Nephron (organoid): Measurements from ENCODE around the gene HS6ST1.

ENCODE experiments used
- H3K27ac Mint-ChIP-seq, 3 experiments: 2 replicates each; pipeline ENCODE4 v1.8.0; 2020; ENCODE audit warnings: mixed read lengths in 3 of 3, mild to moderate bottlenecking in 2 of 3, moderate library complexity in 1 of 3
- H3K27me3 Mint-ChIP-seq: 2 replicates; pipeline ENCODE4 v1.8.0; 2021; ENCODE audit warnings: low read depth, mild to moderate bottlenecking, moderate library complexity, mixed read lengths
- H3K36me3 Mint-ChIP-seq: 2 replicates; pipeline ENCODE4 v1.8.0; 2020; ENCODE audit warnings: low read depth, mixed read lengths
- H3K4me1 Mint-ChIP-seq: 2 replicates; pipeline ENCODE4 v1.8.0; 2020; ENCODE audit warnings: mixed read lengths
- H3K4me3 Mint-ChIP-seq, 3 experiments: 2 replicates each; pipeline ENCODE4 v1.8.0; 2020; ENCODE audit warnings: mild to moderate bottlenecking in 3 of 3, mixed read lengths in 3 of 3, moderate library complexity in 2 of 3
- H3K9me3 Mint-ChIP-seq: 2 replicates; pipeline ENCODE4 v1.8.0; 2020; ENCODE audit warnings: mixed read lengths
- CTCF ChIP-seq, 3 experiments: fragments of 200-600 bp; sonication (generic); IDR thresholded peaks; one replicate each; pipeline ENCODE4 v1.5.0; 2021; ENCODE audit warnings: antibody characterized with exemption in 3 of 3; ENCODE audit not compliant: unreplicated experiment in 3 of 3

Gene HS6ST1

GRCh38 chr2:128276878-128277675 is 41.6 kb downstream of the HS6ST1 start:
- H3K4me3 Mint-ChIP-seq = no peak overlapping the region
- peaks cover 5% of the 10 kb centered on the region for H3K4me1 Mint-ChIP-seq
- H3K27me3 Mint-ChIP-seq = no peaks in the 10 kb centered on the region
- peaks cover 31% of the 10 kb centered on the region for H3K36me3 Mint-ChIP-seq
- TF ChIP-seq CTCF (IDR thresholded peaks at IDR 0.05; ENCODE audit: unreplicated experiment in 3 of 3) = no peak
- H3K27ac Mint-ChIP-seq = no peak overlapping the region
- H3K9me3 Mint-ChIP-seq = peaks cover 11% of the 10 kb centered on the region

- H3K27ac Mint-ChIP-seq = no peak overlapping the region
- no peaks in the 10 kb centered on the region for H3K27me3 Mint-ChIP-seq
- H3K9me3 Mint-ChIP-seq = peaks cover 11% of the 10 kb centered on the region
- no peak overlapping the region for H3K4me3 Mint-ChIP-seq
- peaks cover 31% of the 10 kb centered on the region for H3K36me3 Mint-ChIP-seq
- no peaks in the 10 kb centered on the region for H3K4me1 Mint-ChIP-seq
- TF ChIP-seq CTCF (IDR thresholded peaks at IDR 0.05; ENCODE audit: unreplicated experiment in 3 of 3) = no peak
Observed at GRCh38 chr2:128275498-128276045, 43.1 kb downstream of the HS6ST1 start.

GRCh38 chr2:128274218-128274617 is 44.5 kb downstream of the HS6ST1 start:
- H3K4me1 Mint-ChIP-seq = no peaks in the 10 kb centered on the region
- no peak overlapping the region for H3K27ac Mint-ChIP-seq
- TF ChIP-seq CTCF (IDR thresholded peaks at IDR 0.05; ENCODE audit: unreplicated experiment in 3 of 3) = no peak
- no peaks in the 10 kb centered on the region for H3K27me3 Mint-ChIP-seq
- H3K36me3 Mint-ChIP-seq = peaks cover 31% of the 10 kb centered on the region
- no peak overlapping the region for H3K4me3 Mint-ChIP-seq
- H3K9me3 Mint-ChIP-seq = peaks cover 11% of the 10 kb centered on the region

DNA sequence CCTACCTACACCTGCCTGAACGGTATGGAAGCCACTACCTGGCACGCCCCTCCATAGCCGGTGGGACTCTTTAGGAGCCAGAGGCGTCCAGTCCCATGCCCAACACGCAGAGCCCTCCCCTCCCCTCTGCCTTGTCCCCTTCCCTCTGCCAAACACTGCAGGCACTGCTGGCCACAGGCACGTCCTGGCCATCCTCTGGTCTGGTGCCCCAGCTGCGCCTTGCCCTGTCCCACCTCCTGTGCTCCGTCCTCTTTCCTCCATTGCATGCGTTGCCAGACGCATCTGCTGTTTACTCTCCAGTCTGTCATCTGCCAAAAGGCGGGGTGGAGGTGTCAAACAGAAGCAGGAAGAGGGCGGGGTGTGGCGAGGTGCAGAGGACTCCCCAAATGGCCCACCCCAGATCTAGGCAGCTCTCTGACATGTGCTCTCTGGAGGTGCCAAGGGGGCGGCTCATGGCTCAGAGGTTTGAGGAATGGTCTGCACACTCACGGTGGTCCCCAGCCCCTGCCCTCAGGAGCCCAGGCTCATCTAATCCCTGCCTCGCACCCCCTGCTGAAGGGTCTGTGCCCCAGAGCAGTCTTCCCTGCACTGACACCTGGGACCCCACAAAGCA is 45.1 kb downstream of the HS6ST1 start:
- no peak overlapping the region for H3K27ac Mint-ChIP-seq
- H3K9me3 Mint-ChIP-seq = peaks cover 11% of the 10 kb centered on the region
- H3K36me3 Mint-ChIP-seq = peaks cover 31% of the 10 kb centered on the region
- TF ChIP-seq CTCF (IDR thresholded peaks at IDR 0.05; ENCODE audit: unreplicated experiment in 3 of 3) = no peak
- H3K4me1 Mint-ChIP-seq = no peaks in the 10 kb centered on the region
- no peak overlapping the region for H3K4me3 Mint-ChIP-seq
- no peaks in the 10 kb centered on the region for H3K27me3 Mint-ChIP-seq

DNA sequence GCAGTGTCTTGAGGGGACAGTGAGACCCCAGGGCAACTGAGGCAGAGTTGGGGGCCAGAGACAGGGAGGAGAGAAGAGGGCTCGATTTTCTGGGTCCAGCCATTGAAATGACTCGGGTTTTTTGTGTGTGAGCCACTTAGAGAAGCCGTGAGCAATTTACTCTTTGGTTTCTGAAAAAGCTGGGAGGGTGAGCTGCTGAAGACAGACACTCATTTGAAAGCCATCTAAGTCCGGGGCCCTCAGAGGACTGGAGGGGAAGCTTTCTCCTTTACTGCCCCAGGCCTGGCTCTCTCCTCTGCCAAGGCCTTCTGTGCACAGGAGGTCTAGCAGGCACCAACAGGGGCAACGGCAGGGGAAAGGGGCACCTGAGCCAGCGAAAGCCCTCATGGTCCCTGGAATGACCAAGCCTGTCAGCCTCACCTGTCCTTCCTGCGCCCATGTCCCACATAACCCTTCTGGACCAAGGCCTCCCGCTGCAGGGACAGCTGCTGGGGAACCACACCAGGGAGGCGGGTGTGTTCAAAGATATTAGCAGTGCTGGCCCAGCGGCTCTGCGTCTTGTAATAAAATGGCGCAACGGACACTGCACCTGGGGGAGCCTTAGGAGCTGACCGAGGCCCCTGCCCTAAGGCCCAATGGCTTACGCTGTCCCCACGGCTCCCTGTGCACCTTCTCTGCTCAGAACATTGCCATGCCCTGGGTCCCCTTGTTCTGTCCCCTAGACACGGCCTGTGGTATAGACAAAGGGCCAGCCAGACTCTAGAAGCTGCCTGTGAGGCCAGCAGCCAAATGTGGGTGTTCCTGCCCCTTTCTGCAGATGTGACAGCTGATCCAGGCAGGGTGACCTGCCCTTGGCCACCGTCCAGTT is 45.8 kb downstream of the HS6ST1 start:
- Mint-ChIP-seq H3K4me3 (no peak overlapping the region), H3K9me3 (peaks cover 11% of the 10 kb centered on the region), H3K4me1 (no peaks in the 10 kb centered on the region), H3K27me3 (no peaks in the 10 kb centered on the region), H3K27ac (no peak overlapping the region), H3K36me3 (peaks cover 31% of the 10 kb centered on the region)
- TF ChIP-seq CTCF (IDR thresholded peaks at IDR 0.05; ENCODE audit: unreplicated experiment in 3 of 3) = no peak
